ENCODE measurements around the gene SHISA8. TPM values are rescaled to one million over a fixed set of nuclear protein-coding genes. Genes with fewer than 3 reads are reported as not detected.

Gene SHISA8
- total and polyA plus RNA-seq, 7 donors: 0.15 to 0.26 (median 0.26) TPM; not detected in 4

DNA sequence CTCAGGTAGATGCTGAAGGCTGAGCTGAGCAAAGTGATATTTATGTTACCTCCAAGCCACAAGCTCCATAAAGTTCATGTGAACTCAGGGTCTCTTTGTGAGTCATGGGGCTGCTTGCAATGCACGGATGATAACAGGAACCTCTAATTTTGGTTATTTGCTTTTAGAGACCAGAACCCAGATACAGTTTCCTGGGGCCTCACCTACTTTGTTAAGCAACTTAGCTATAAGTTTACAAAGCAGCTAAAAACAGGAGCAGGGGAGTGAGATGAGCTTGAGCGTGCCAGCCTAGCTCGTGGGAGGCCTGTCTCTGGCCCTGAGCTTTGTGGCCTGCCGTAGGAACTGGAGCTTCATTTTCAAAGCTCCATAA is 52.7 kb downstream of the SHISA8 start:
- WGBS, 3 donors: 19 to 62% (median 26%) methylated on average over 4 of the region's 4 CpGs
- Histone ChIP-seq H3K27ac (peak overlapping the region; percentile 74), H3K9me3 (no peaks in the 10 kb centered on the region), H3K4me1 (peaks cover 30% of the 10 kb centered on the region), H3K36me3 (ENCODE audit: insufficient read depth in 1 of 2, low read depth in 1 of 2) (peaks cover 0 to 6% of the 10 kb centered on the region in 2 donors), H3K27me3 (ENCODE audit: insufficient read depth in 3 of 3, low read length in 2 of 3) (no peaks in the 10 kb centered on the region), H3K4me3 (no peak overlapping the region)
- TF ChIP-seq CTCF (IDR thresholded peaks at IDR 0.05): no peak
- intact Hi-C loops (cut with DNase I): no loop called here
- ATAC-seq (peak in 3 of 4 donors; percentile 4 to 28 (median 17)), DNase-seq (no peak)

Other genes with a start within 250 kb of the SHISA8 start
- gene SNU13, start 226.2 kb downstream of the SHISA8 start, total RNA-seq: 100 to 1,000 TPM; 165 to 238 (median 183) TPM
- 100 to 1,000 TPM; 215 to 466 (median 229) TPM for gene SNU13, start 226.2 kb downstream of the SHISA8 start, polyA plus RNA-seq
- under 1 TPM in 3 of 4 donors, not detected in 1; 0.23 to 0.47 (median 0.30) TPM for gene MEI1, start 215.6 kb downstream of the SHISA8 start, total RNA-seq
- gene MEI1, start 215.6 kb downstream of the SHISA8 start, polyA plus RNA-seq: under 1 TPM in 2 of 3 donors, not detected in 1; 0.01 to 0.10 TPM
- gene CCDC134, start 114.4 kb downstream of the SHISA8 start, total RNA-seq: 1 to 10 TPM; 2.8 to 7.7 (median 5.5) TPM
- gene CCDC134, start 114.4 kb downstream of the SHISA8 start, polyA plus RNA-seq: 1 to 10 TPM; 2.2 to 7.8 (median 3.9) TPM
- gene SREBF2, start 82.0 kb downstream of the SHISA8 start, total RNA-seq: 10 to 100 TPM; 36.3 to 47.0 (median 43.6) TPM
- gene SREBF2, start 82.0 kb downstream of the SHISA8 start, polyA plus RNA-seq: 10 to 100 TPM; 21.0 to 24.1 (median 23.8) TPM
- gene TNFRSF13C, start 11.7 kb upstream of the SHISA8 start, total RNA-seq: 1 to 10 TPM in 1 of 4 donors, under 1 TPM in 3; 0.20 to 1.4 (median 0.38) TPM
- gene TNFRSF13C, start 11.7 kb upstream of the SHISA8 start, polyA plus RNA-seq: under 1 TPM in 2 of 3 donors, not detected in 1; 0.01 to 0.05 TPM
- 1 to 10 TPM in 2 of 4 donors, under 1 TPM in 1, not detected in 1; 0.59 to 2.3 (median 1.5) TPM for gene CENPM, start 32.1 kb upstream of the SHISA8 start, total RNA-seq
- gene CENPM, start 32.1 kb upstream of the SHISA8 start, polyA plus RNA-seq: 1 to 10 TPM in 2 of 3 donors, under 1 TPM in 1; 0.52 to 1.2 (median 1.1) TPM
- gene SEPTIN3, start 54.4 kb upstream of the SHISA8 start, total RNA-seq: under 1 TPM in 1 of 4 donors, not detected in 3; 0.06 TPM
- under 1 TPM; 0.03 to 0.14 (median 0.05) TPM for gene SEPTIN3, start 54.4 kb upstream of the SHISA8 start, polyA plus RNA-seq
- 1 to 10 TPM in 1 of 4 donors, under 1 TPM in 3; 0.22 to 1.7 (median 0.48) TPM for gene WBP2NL, start 83.7 kb upstream of the SHISA8 start, total RNA-seq
- gene WBP2NL, start 83.7 kb upstream of the SHISA8 start, polyA plus RNA-seq: under 1 TPM in 2 of 3 donors, not detected in 1; 0.22 to 0.40 TPM
- gene NAGA, start 155.7 kb upstream of the SHISA8 start, total RNA-seq: 1 to 10 TPM; 5.2 to 8.5 (median 7.7) TPM
- gene NAGA, start 155.7 kb upstream of the SHISA8 start, polyA plus RNA-seq: 1 to 10 TPM; 5.3 to 7.3 (median 5.7) TPM
- gene PHETA2, start 159.2 kb upstream of the SHISA8 start, total RNA-seq: 1 to 10 TPM; 1.4 to 2.4 (median 2.1) TPM
- gene PHETA2, start 159.2 kb upstream of the SHISA8 start, polyA plus RNA-seq: 1 to 10 TPM; 2.0 to 2.3 (median 2.2) TPM
- gene SMDT1, start 164.6 kb upstream of the SHISA8 start, total RNA-seq: 100 to 1,000 TPM; 117 to 164 (median 129) TPM
- gene SMDT1, start 164.6 kb upstream of the SHISA8 start, polyA plus RNA-seq: 100 to 1,000 TPM; 117 to 198 (median 194) TPM
- gene NDUFA6, start 175.7 kb upstream of the SHISA8 start, total RNA-seq: 100 to 1,000 TPM; 149 to 181 (median 160) TPM
- gene NDUFA6, start 175.7 kb upstream of the SHISA8 start, polyA plus RNA-seq: 100 to 1,000 TPM; 242 to 253 (median 245) TPM
- gene CYP2D6, start 215.7 kb upstream of the SHISA8 start, total RNA-seq: under 1 TPM in 3 of 4 donors, not detected in 1; 0.13 to 0.44 (median 0.26) TPM
- under 1 TPM; 0.03 to 0.23 (median 0.19) TPM for gene CYP2D6, start 215.7 kb upstream of the SHISA8 start, polyA plus RNA-seq